ENCODE measurements around the gene TRPC5OS. TPM values are rescaled to one million over a fixed set of nuclear protein-coding genes. Genes with fewer than 3 reads are reported as not detected.

Gene TRPC5OS
- polyA plus RNA-seq, 1 donor from 2014 or later, result not detected

GRCh38 chrX:111861605-111862004, 14.4 kb upstream of the TRPC5OS start:
- no peak overlapping the region for H3K9ac ChIP-seq (ENCODE audit: low read length)
- no peak overlapping the region for H3K4me3 ChIP-seq (ENCODE audit: low read length)
- no peaks in the 10 kb centered on the region for H3F3A ChIP-seq (ENCODE audit: insufficient read depth, low read length, poor library complexity, severe bottlenecking)
- H3K36me3 ChIP-seq (ENCODE audit: insufficient read depth, low read length), result no peaks in the 10 kb centered on the region
- H3K27me3 ChIP-seq (ENCODE audit: insufficient read depth, low read depth, low read length), result no peaks in the 10 kb centered on the region
- no peaks in the 10 kb centered on the region for H3K9me3 ChIP-seq (ENCODE audit: low read length)
- no peak overlapping the region for H3K4me2 ChIP-seq (ENCODE audit: low read length)
- no peaks in the 10 kb centered on the region for H3K9me2 ChIP-seq (ENCODE audit: insufficient read depth, low read length)
- H3K27ac ChIP-seq (ENCODE audit: low read length), result no peak overlapping the region
- H4K20me1 ChIP-seq (ENCODE audit: insufficient read depth), result no peaks in the 10 kb centered on the region
- no peak overlapping the region for H2AFZ ChIP-seq (ENCODE audit: low read depth, low read length)
- H3K79me2 ChIP-seq (replicated peaks; ENCODE audit: insufficient read depth, low read length), result no peaks in the 10 kb centered on the region
- TF ChIP-seq CTCF (IDR thresholded peaks at IDR 0.05; ENCODE audit: poor library complexity, severe bottlenecking), result no peak

- Histone ChIP-seq H3K9ac (ENCODE audit: low read length) (no peak overlapping the region), H3K9me3 (ENCODE audit: low read length) (no peaks in the 10 kb centered on the region), H3K27ac (ENCODE audit: low read length) (no peak overlapping the region), H3K9me2 (ENCODE audit: insufficient read depth, low read length) (no peaks in the 10 kb centered on the region), H3K4me2 (ENCODE audit: low read length) (no peak overlapping the region), H3K4me3 (ENCODE audit: low read length) (no peak overlapping the region), H3K36me3 (ENCODE audit: insufficient read depth, low read length) (no peaks in the 10 kb centered on the region), H4K20me1 (ENCODE audit: insufficient read depth) (no peaks in the 10 kb centered on the region), H3K79me2 (replicated peaks; ENCODE audit: insufficient read depth, low read length) (no peaks in the 10 kb centered on the region), H3K27me3 (ENCODE audit: insufficient read depth, low read depth, low read length) (no peaks in the 10 kb centered on the region), H3F3A (ENCODE audit: insufficient read depth, low read length, poor library complexity, severe bottlenecking) (no peaks in the 10 kb centered on the region), H2AFZ (ENCODE audit: low read depth, low read length) (no peak overlapping the region)
- TF ChIP-seq EP300 (conservative IDR thresholded peaks at IDR 0.05; ENCODE audit: poor library complexity, severe bottlenecking) (no peak), POLR2AphosphoS5 (IDR thresholded peaks at IDR 0.05) (no peak), CTCF (IDR thresholded peaks at IDR 0.05; ENCODE audit: poor library complexity, severe bottlenecking) (no peak), RAD21 (conservative IDR thresholded peaks at IDR 0.05) (no peak), MXI1 (conservative IDR thresholded peaks at IDR 0.05; ENCODE audit: poor library complexity, severe bottlenecking) (no peak), SMC3 (conservative IDR thresholded peaks at IDR 0.05; ENCODE audit: poor library complexity) (no peak)
Observed at GRCh38 chrX:111867236-111867635, 8.7 kb upstream of the TRPC5OS start.

GRCh38 chrX:111868726-111869638, 7.0 kb upstream of the TRPC5OS start:
- H3K36me3 ChIP-seq (ENCODE audit: insufficient read depth, low read length), result no peaks in the 10 kb centered on the region
- no peak overlapping the region for H3K27ac ChIP-seq (ENCODE audit: low read length)
- H2AFZ ChIP-seq (ENCODE audit: low read depth, low read length), result no peak overlapping the region
- H3K79me2 ChIP-seq (replicated peaks; ENCODE audit: insufficient read depth, low read length), result no peaks in the 10 kb centered on the region
- H3K4me3 ChIP-seq (ENCODE audit: low read length), result no peak overlapping the region
- H3K9me2 ChIP-seq (ENCODE audit: insufficient read depth, low read length), result no peaks in the 10 kb centered on the region
- H3K9me3 ChIP-seq (ENCODE audit: low read length), result no peaks in the 10 kb centered on the region
- no peaks in the 10 kb centered on the region for H3K27me3 ChIP-seq (ENCODE audit: insufficient read depth, low read depth, low read length)
- H4K20me1 ChIP-seq (ENCODE audit: insufficient read depth), result no peaks in the 10 kb centered on the region
- TF ChIP-seq RAD21 (conservative IDR thresholded peaks at IDR 0.05), result no peak
- H3K9ac ChIP-seq (ENCODE audit: low read length), result no peak overlapping the region
- H3F3A ChIP-seq (ENCODE audit: insufficient read depth, low read length, poor library complexity, severe bottlenecking), result no peaks in the 10 kb centered on the region
- H3K4me2 ChIP-seq (ENCODE audit: low read length), result no peak overlapping the region

Data from neural cell (in vitro differentiated cells).